Neural crest cell (in vitro differentiated cells): ENCODE data around the gene FAM171A2. TPM values are rescaled to one million over a fixed set of nuclear protein-coding genes. Genes with fewer than 3 reads are reported as not detected.
A peak's percentile ranks its signal among the peaks of the same experiment; 100 is the strongest.

Experiments
- DNase-seq: peaks from one replicate; pipeline ENCODE4 v3.0.0; 2021; ENCODE audit warnings: low read depth, mixed read lengths, low spot score
- H3K27ac Mint-ChIP-seq: one replicate; pipeline ENCODE4 v1.8.0; 2021; ENCODE audit warnings: mild to moderate bottlenecking, mixed read lengths; ENCODE audit not compliant: unreplicated experiment
- H3K27me3 Mint-ChIP-seq: 2 replicates; pipeline ENCODE4 v1.8.0; 2021; ENCODE audit warnings: low read depth, mild to moderate bottlenecking, mixed read lengths
- H3K36me3 Mint-ChIP-seq: 2 replicates; pipeline ENCODE4 v1.8.0; 2021; ENCODE audit warnings: low read depth, mild to moderate bottlenecking, mixed read lengths
- H3K4me1 Mint-ChIP-seq: 2 replicates; pipeline ENCODE4 v1.8.0; 2021; ENCODE audit warnings: mixed read lengths
- H3K4me3 Mint-ChIP-seq: one replicate; pipeline ENCODE4 v1.8.0; 2021; ENCODE audit warnings: mild to moderate bottlenecking, mixed read lengths
- H3K9me3 Mint-ChIP-seq: 2 replicates; pipeline ENCODE4 v1.8.0; 2021; ENCODE audit warnings: mixed read lengths
- total RNA-seq: library from RNA; stranded (reverse); gene quantifications from 2 replicates; pipeline ENCODE4 v1.2.1, GENCODE V29; 2021
- TF ChIP-seq, protein P1 (sequence below): fragments of 200-600 bp; sonication (generic); conservative IDR thresholded peaks from 2 replicates; pipeline ENCODE4 v1.5.0; 2021; ENCODE audit warnings: antibody characterized with exemption, mild to moderate bottlenecking

FAM171A2 gene
- total RNA-seq, 1 donor from 2014 or later: 51.9 TPM

DNA sequence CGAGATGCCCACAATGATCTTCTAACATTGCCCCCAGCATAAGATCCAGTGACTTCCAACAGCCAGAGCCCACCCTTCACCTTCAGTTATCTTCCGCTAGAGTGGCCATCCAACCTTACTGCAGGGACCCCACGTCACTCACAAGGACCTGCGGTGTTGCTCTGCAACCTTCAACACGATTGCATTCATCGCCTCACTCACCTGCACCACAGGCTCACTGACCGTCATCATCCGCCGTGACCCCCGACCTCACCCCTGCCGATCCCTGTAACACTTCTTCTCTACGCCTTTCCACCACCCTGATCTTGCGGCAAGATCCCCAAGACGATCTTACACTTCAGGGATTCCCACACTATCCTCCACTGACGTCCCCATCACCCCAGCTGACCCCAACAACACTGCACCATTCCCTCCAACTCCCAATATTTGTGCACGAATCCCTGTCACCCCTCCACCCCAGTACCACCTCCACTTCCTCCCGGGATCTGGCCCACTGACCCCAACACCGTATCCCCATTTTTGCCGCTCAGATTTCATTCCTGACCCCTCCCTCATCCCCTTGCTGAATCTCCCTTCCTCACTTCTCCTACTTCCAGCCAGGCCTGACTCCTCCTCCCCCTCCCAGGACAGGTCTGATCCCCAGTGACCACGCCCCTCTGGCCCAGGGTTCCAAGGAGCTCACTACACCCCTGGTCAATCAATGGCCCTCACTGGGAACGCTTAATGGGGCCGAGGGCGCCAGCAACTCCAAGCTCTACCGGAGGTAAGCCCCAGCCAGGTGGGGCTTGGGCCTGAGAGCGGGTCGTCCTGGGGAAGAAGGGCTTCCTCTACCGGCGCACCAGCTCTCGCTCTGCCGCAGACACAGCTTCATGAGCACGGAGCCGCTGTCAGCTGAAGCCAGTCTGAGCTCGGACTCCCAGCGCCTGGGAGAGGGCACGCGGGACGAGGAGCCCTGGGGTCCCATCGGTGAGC, 47.6 kb downstream of the FAM171A2 start:
- TF ChIP-seq, protein P1, sequence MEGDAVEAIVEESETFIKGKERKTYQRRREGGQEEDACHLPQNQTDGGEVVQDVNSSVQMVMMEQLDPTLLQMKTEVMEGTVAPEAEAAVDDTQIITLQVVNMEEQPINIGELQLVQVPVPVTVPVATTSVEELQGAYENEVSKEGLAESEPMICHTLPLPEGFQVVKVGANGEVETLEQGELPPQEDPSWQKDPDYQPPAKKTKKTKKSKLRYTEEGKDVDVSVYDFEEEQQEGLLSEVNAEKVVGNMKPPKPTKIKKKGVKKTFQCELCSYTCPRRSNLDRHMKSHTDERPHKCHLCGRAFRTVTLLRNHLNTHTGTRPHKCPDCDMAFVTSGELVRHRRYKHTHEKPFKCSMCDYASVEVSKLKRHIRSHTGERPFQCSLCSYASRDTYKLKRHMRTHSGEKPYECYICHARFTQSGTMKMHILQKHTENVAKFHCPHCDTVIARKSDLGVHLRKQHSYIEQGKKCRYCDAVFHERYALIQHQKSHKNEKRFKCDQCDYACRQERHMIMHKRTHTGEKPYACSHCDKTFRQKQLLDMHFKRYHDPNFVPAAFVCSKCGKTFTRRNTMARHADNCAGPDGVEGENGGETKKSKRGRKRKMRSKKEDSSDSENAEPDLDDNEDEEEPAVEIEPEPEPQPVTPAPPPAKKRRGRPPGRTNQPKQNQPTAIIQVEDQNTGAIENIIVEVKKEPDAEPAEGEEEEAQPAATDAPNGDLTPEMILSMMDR: no peak
- H3K4me1 Mint-ChIP-seq: peaks cover 13% of the 10 kb centered on the region
- no peak for DNase-seq
- no peaks in the 10 kb centered on the region for H3K9me3 Mint-ChIP-seq
- H3K27me3 Mint-ChIP-seq: peaks cover 78% of the 10 kb centered on the region
- peaks cover 4% of the 10 kb centered on the region for H3K36me3 Mint-ChIP-seq
- H3K27ac Mint-ChIP-seq: no peak overlapping the region
- peak overlapping the region; percentile 53 for H3K4me3 Mint-ChIP-seq

DNA sequence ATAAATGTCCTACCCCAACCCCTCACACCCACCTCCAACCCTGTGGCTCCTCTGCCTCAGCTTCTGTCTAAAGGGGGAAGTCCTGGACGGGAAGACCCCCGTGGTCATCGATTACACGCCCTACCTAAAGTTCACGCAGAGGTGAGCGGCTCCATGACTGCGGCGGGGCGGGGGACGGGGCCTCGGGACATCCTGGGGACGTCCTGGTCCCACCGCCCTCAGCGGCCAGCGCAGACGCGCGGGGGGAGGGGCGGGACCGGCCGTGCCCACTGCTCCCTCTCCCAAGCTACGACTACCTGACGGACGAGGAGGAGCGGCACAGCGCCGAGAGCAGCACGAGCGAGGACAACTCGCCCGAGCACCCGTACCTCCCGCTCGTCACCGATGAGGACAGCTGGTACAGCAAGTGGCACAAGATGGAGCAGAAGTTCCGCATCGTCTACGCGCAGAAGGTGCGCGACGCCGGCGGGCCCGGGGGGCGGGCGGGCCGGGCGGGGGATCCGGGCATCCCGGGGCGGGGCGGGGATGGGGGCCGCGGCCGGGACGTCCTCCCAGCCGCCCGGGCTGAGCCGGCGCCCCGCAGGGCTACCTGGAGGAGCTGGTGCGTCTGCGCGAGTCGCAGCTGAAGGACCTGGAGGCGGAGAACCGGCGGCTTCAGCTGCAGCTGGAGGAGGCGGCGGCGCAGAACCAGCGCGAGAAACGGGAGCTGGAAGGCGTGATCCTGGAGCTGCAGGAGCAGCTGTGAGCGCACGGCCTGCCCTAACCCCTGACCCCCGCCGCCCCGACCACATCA, 48.6 kb downstream of the FAM171A2 start:
- Mint-ChIP-seq H3K4me1 (peaks cover 16% of the 10 kb centered on the region), H3K27ac (no peak overlapping the region), H3K27me3 (peaks cover 86% of the 10 kb centered on the region), H3K36me3 (peaks cover 4% of the 10 kb centered on the region), H3K9me3 (no peaks in the 10 kb centered on the region), H3K4me3 (no peak overlapping the region)
- TF ChIP-seq, protein P1: no peak
- DNase-seq: no peak

DNA sequence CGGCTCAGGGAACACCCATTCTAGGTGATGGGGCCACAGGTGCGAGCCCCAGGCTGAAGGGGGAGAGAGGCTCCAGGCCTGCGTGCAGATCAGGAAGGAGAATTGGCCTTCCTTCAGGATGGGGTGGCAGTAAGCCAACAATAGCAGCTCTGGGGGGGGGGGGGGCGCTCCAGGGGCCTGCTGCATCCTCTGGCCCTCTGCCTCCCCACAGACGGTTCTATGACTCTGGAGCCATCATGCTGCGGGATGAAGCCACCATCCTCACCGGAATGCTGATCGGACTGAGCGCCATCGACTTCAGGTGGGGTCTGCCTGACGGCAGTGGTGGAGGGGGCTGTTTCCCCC, 49.2 kb downstream of the FAM171A2 start:
- H3K27me3 Mint-ChIP-seq: peaks cover 90% of the 10 kb centered on the region
- H3K4me3 Mint-ChIP-seq: peak overlapping the region; percentile 52
- peaks cover 4% of the 10 kb centered on the region for H3K36me3 Mint-ChIP-seq
- no peak for DNase-seq
- TF ChIP-seq, protein P1: no peak
- H3K4me1 Mint-ChIP-seq: peaks cover 19% of the 10 kb centered on the region
- no peak overlapping the region for H3K27ac Mint-ChIP-seq
- no peaks in the 10 kb centered on the region for H3K9me3 Mint-ChIP-seq

DNA sequence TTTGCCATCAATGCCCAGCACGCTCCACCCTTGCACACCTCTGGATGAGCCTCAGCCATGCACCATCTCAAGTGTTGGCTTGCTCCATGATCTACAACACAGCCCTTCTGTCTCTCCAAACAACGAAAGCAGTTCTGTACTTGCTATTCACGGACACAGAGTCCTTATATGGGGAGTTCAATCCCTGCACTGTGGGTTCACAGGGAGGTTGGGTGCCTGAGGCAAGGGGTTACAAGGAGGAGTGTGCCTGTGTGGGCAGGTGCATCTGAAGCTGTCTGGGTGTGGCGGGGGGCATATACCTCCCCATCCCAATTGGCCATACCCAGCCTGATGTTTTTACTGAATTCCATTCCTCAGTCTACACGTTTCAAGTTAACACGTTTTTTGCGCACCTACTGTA, 49.6 kb downstream of the FAM171A2 start:
- Mint-ChIP-seq H3K27ac (no peak overlapping the region), H3K9me3 (no peaks in the 10 kb centered on the region), H3K27me3 (peaks cover 85% of the 10 kb centered on the region), H3K4me3 (peak overlapping the region; percentile 52), H3K4me1 (peaks cover 19% of the 10 kb centered on the region), H3K36me3 (peaks cover 4% of the 10 kb centered on the region)
- TF ChIP-seq, protein P1: no peak
- no peak for DNase-seq

DNA sequence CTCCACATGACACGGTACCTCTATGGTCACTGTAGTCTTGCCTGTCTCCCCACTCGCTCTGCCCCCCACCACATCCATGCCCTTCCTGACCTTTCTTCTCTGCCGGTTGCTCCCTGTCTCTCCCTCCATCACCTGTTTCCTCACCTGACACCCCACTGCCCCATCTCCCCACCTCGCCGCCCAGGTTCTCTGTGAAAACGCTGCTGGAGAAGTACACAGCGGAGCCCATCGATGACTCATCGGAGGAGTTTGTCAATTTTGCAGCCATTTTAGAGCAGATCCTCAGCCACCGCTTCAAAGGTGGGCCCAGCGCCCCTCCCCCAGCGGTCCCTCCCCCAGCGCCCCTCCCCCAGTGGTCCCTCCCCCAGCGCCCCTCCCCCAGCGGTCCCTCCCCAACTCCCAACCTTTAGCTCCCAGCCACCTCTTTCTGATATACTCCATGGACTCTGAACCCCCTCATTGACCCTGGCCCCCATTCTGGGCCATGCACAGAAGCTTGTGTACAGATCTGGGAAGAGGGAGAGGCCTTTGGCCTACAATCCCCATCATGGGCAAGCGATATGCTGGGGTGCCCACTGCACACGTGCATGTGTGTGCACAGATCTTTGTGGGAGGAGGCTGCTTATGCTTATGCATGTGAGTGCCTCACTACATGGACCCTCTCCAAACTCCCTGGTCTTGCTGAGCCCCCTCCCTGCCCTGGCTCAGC, 51.1 kb downstream of the FAM171A2 start:
- peaks cover 23% of the 10 kb centered on the region for H3K4me1 Mint-ChIP-seq
- DNase-seq: no peak
- TF ChIP-seq, protein P1: no peak
- peaks cover 72% of the 10 kb centered on the region for H3K27me3 Mint-ChIP-seq
- peaks cover 3% of the 10 kb centered on the region for H3K36me3 Mint-ChIP-seq
- no peaks in the 10 kb centered on the region for H3K9me3 Mint-ChIP-seq
- H3K4me3 Mint-ChIP-seq: peak overlapping the region; percentile 66
- no peak overlapping the region for H3K27ac Mint-ChIP-seq
